GM12878 (cell line): Measurements from ENCODE around the gene PLCB4.

ENCODE experiments used
- CTCF ChIP-seq, 3 experiments: IDR thresholded peaks in 2 of 3; conservative IDR thresholded peaks in 1 of 3; 2 replicates each; pipeline ENCODE4 v1.5.1; 2011; ENCODE audit warnings: low read depth in 3 of 3, low read length in 3 of 3, mild to moderate bottlenecking in 3 of 3, control low read depth in 2 of 3, moderate library complexity in 2 of 3, inconsistent platforms in 1 of 3, mixed read lengths in 1 of 3; ENCODE audit not compliant: control insufficient read depth in 2 of 3, insufficient read depth in 1 of 3; ENCODE audit errors: extremely low read depth in 1 of 3
- EP300 ChIP-seq, 2 experiments: fragments of 150-350 bp in 1 of 2; IDR thresholded peaks; 2 replicates each; pipeline ENCODE4 v1.6.1; 2011 to 2012; ENCODE audit warnings: low read depth in 2 of 2, low read length in 2 of 2, borderline replicate concordance in 1 of 2, improper control_type of control experiment in 1 of 2, inconsistent platforms in 1 of 2; ENCODE audit not compliant: control insufficient read depth in 1 of 2
- ESRRA ChIP-seq: IDR thresholded peaks from 2 replicates; pipeline ENCODE4 v1.6.1; 2012; ENCODE audit warnings: mild to moderate bottlenecking, low read length, improper control_type of control experiment
- FOS ChIP-seq: IDR thresholded peaks from 3 replicates; pipeline ENCODE4 v1.6.1; 2011; ENCODE audit warnings: borderline replicate concordance; ENCODE audit not compliant: insufficient read length; ENCODE audit errors: extremely low read depth
- GABPA ChIP-seq: IDR thresholded peaks from 2 replicates; pipeline ENCODE4 v1.6.1; 2014; ENCODE audit warnings: antibody characterized with exemption, low read depth, mild to moderate bottlenecking, inconsistent platforms
- MYC ChIP-seq: IDR thresholded peaks from 2 replicates; pipeline ENCODE4 v1.6.1; 2011; ENCODE audit warnings: mild to moderate bottlenecking, low read length, moderate library complexity, inconsistent platforms; ENCODE audit not compliant: insufficient read depth, insufficient replicate concordance, insufficient read length, severe bottlenecking
- NBN ChIP-seq: fragments of 450-650 bp; IDR thresholded peaks from 2 replicates; pipeline ENCODE4 v1.6.1; 2016
- NR2C2 ChIP-seq: IDR thresholded peaks from 2 replicates; pipeline ENCODE4 v1.6.1; 2011; ENCODE audit warnings: borderline replicate concordance, low read depth; ENCODE audit not compliant: control insufficient read depth, insufficient read length
- POLR2A ChIP-seq: IDR thresholded peaks from 2 replicates; pipeline ENCODE4 v1.6.1; 2011; ENCODE audit warnings: low read depth, mild to moderate bottlenecking, low read length
- STAT3 ChIP-seq: IDR thresholded peaks from 2 replicates; pipeline ENCODE4 v1.6.1; 2011; ENCODE audit warnings: low read depth, low read length, improper control_type of control experiment
- YY1 ChIP-seq: IDR thresholded peaks from 2 replicates; pipeline ENCODE4 v1.6.1; 2011; ENCODE audit warnings: low read depth, mild to moderate bottlenecking, low read length

GRCh38 chr20:9319687-9320384, 250.9 kb downstream of the PLCB4 start:
- no peak for TF ChIP-seq ESRRA
- TF ChIP-seq NR2C2 = no peak
- TF ChIP-seq MYC = no peak
- TF ChIP-seq NBN = no peak
- TF ChIP-seq CTCF (IDR thresholded peaks at IDR 0.05 in 2 of 3, conservative IDR thresholded peaks at IDR 0.05 in 1 of 3; ENCODE audit: control insufficient read depth in 2 of 3, extremely low read depth in 1 of 3, insufficient read depth in 1 of 3, low read depth in 3 of 3, low read length in 3 of 3) = no peak
- no peak for TF ChIP-seq YY1
- no peak for TF ChIP-seq GABPA
- no peak for TF ChIP-seq FOS
- TF ChIP-seq POLR2A = no peak
- no peak for TF ChIP-seq EP300 (IDR thresholded peaks at IDR 0.05; ENCODE audit: borderline replicate concordance in 1 of 2, control insufficient read depth in 1 of 2, low read depth in 2 of 2, low read length in 2 of 2)
- TF ChIP-seq STAT3 = no peak
